Trophoblast cell (in vitro differentiated cells and primary cell): Measurements from ENCODE around the gene KRTAP2-4.

Source experiments
- DNase-seq, 2 donors: peaks; one replicate each; pipeline ENCODE4 v3.0.0-alpha.2; 2016
- H2AFZ ChIP-seq: 2 replicates; pipeline ENCODE4 v1.6.1; 2013; ENCODE audit warnings: low read length, moderate library complexity, mild to moderate bottlenecking; ENCODE audit not compliant: insufficient read depth, poor library complexity
- H2AK5ac ChIP-seq: 2 replicates; pipeline ENCODE4 v1.6.1; 2013; ENCODE audit warnings: mild to moderate bottlenecking, low read length
- H2BK120ac ChIP-seq: 2 replicates; pipeline ENCODE4 v1.6.1; 2013; ENCODE audit warnings: low read length, mild to moderate bottlenecking, moderate library complexity; ENCODE audit not compliant: insufficient read depth, poor library complexity
- H2BK12ac ChIP-seq: 2 replicates; pipeline ENCODE4 v1.6.1; 2013; ENCODE audit warnings: mild to moderate bottlenecking, low read length, moderate library complexity
- H2BK5ac ChIP-seq: 2 replicates; pipeline ENCODE4 v1.6.1; 2013; ENCODE audit warnings: low read length, low read depth, moderate library complexity, mild to moderate bottlenecking; ENCODE audit not compliant: poor library complexity
- H3K14ac ChIP-seq: 2 replicates; pipeline ENCODE4 v1.6.1; 2013; ENCODE audit warnings: mild to moderate bottlenecking, low read length
- H3K18ac ChIP-seq: 2 replicates; pipeline ENCODE4 v1.6.1; 2013; ENCODE audit warnings: mild to moderate bottlenecking, low read length
- H3K23ac ChIP-seq: 2 replicates; pipeline ENCODE4 v1.6.1; 2013; ENCODE audit warnings: low read length
- H3K27ac ChIP-seq: 2 replicates; pipeline ENCODE4 v1.5.1; 2013; ENCODE audit warnings: low read depth, mild to moderate bottlenecking, inconsistent platforms, low read length, moderate library complexity
- H3K27me3 ChIP-seq: 2 replicates; pipeline ENCODE4 v1.6.1; 2013; ENCODE audit warnings: inconsistent platforms, mild to moderate bottlenecking, low read length, moderate library complexity; ENCODE audit not compliant: insufficient read depth
- H3K36me3 ChIP-seq, 2 experiments: 1 replicate in 1 of 2; 2 replicates in 1 of 2; pipeline ENCODE4 v1.6.1; 2013; ENCODE audit warnings: low read length in 2 of 2, mild to moderate bottlenecking in 2 of 2, moderate library complexity in 1 of 2; ENCODE audit not compliant: insufficient read depth in 2 of 2, control insufficient read depth in 1 of 2
- H3K4ac ChIP-seq: 2 replicates; pipeline ENCODE4 v1.6.1; 2013; ENCODE audit warnings: low read depth, mild to moderate bottlenecking, low read length, moderate library complexity
- H3K4me1 ChIP-seq, 2 experiments: 1 replicate in 1 of 2; 2 replicates in 1 of 2; pipeline ENCODE4 v1.6.1; 2013; ENCODE audit warnings: low read length in 2 of 2, mild to moderate bottlenecking in 2 of 2, moderate library complexity in 1 of 2; ENCODE audit not compliant: insufficient read depth in 2 of 2, control insufficient read depth in 1 of 2
- H3K4me2 ChIP-seq: 2 replicates; pipeline ENCODE4 v1.6.1; 2013; ENCODE audit warnings: inconsistent platforms, mild to moderate bottlenecking, low read length, moderate library complexity
- H3K4me3 ChIP-seq: 2 replicates; pipeline ENCODE4 v1.5.1; 2013; ENCODE audit warnings: mild to moderate bottlenecking, low read depth, low read length, inconsistent platforms
- H3K79me1 ChIP-seq: one replicate; pipeline ENCODE4 v1.6.1; 2013; ENCODE audit warnings: low read length
- H3K79me2 ChIP-seq: 2 replicates; pipeline ENCODE4 v1.6.1; 2013; ENCODE audit warnings: low read length, mild to moderate bottlenecking; ENCODE audit not compliant: control insufficient read depth, insufficient read depth, poor library complexity
- H3K9ac ChIP-seq: 2 replicates; pipeline ENCODE4 v1.6.1; 2013; ENCODE audit warnings: mild to moderate bottlenecking, low read length
- H3K9me3 ChIP-seq: 2 replicates; pipeline ENCODE4 v1.6.1; 2013; ENCODE audit warnings: low read depth, mild to moderate bottlenecking, control low read depth, inconsistent platforms, low read length; ENCODE audit not compliant: insufficient read depth
- H4K12ac ChIP-seq: 2 replicates; pipeline ENCODE4 v1.6.1; 2013; ENCODE audit warnings: low read depth, mild to moderate bottlenecking, low read length, moderate library complexity
- H4K8ac ChIP-seq: 2 replicates; pipeline ENCODE4 v1.6.1; 2013; ENCODE audit warnings: low read depth, mild to moderate bottlenecking, low read length, moderate library complexity
- H4K91ac ChIP-seq: one replicate; pipeline ENCODE4 v1.6.1; 2013; ENCODE audit warnings: low read depth, mild to moderate bottlenecking, low read length, moderate library complexity
- WGBS: extraction: QIAGEN DNeasy Blood & Tissue Kit; methylation state at CpG from one replicate; pipeline ENCODE4 v1.1.7; 2013; ENCODE audit warnings: missing lambda C conversion rate; ENCODE audit not compliant: insufficient read length, insufficient coverage; ENCODE audit errors: extremely low coverage; 5-methylcytosine and 5-hydroxymethylcytosine counted together

The KRTAP2-4 gene

DNA sequence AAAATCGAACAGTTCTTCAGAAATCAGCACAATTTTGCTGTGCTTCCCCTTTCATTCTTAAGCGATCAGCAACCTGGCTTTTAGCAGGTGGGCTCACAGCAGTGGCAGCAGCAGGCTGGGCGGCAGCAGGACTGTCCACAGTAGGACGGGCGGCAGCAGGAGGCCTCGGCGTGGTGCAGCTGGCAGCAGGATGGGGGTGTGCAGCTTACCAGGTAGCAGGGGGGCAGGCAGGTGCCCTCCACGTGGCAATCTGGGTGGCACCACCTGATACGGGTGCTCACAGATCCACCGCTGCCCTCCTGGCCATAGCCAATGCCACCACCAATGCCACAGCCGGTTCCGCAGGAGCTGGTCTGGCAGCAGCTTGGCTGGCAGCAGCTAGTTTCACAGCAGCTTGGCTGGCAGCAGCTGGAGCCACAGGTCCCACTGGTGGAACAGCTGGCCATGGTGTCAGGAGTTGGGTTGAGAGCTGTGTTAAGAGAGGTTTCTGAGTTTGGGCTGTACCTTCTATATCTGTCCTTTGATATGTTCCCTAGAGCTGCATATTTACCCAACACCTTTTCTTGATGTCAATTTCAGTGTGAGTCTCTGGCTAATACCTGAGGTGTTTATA is 35.9 kb downstream of the KRTAP2-4 start, which contains the start of gene KRTAP1-4:
KRTAP1-4 (minus strand) TSS at position 563 of the 613 bp plus-strand sequence; CDS start at position 446, 117 bp downstream.
- H3K14ac ChIP-seq: no peak within 1 kb of the TSS
- H2BK12ac ChIP-seq: no peak within 1 kb of the TSS
- no peak within 1 kb of the TSS for H3K27ac ChIP-seq
- no peak within 1 kb of the TSS for H2AFZ ChIP-seq
- no peak within 1 kb of the TSS for H3K4me3 ChIP-seq
- H3K79me1 ChIP-seq: no peaks in the 10 kb centered on the region
- H3K9me3 ChIP-seq: no peaks in the 10 kb centered on the region
- no peak within 1 kb of the TSS for H2AK5ac ChIP-seq
- no peak within 1 kb of the TSS for H4K8ac ChIP-seq
- no peak within 1 kb of the TSS for H2BK5ac ChIP-seq
- no peak within 1 kb of the TSS for H3K4me2 ChIP-seq
- no peak within 1 kb of the TSS for H3K9ac ChIP-seq
- H3K18ac ChIP-seq: no peak within 1 kb of the TSS
- no peaks in the 10 kb centered on the region for H3K27me3 ChIP-seq
- no peaks in the 10 kb centered on the region for H3K79me2 ChIP-seq
- H3K4me1 ChIP-seq: no peaks in the 10 kb centered on the region
- no peak within 1 kb of the TSS for H4K12ac ChIP-seq
- WGBS: no CpG with 5 or more reads among the region's 12 CpGs
- no peak within 1 kb of the TSS for H2BK120ac ChIP-seq
- no peak for DNase-seq
- H4K91ac ChIP-seq: no peak within 1 kb of the TSS
- H3K4ac ChIP-seq: no peak within 1 kb of the TSS
- H3K36me3 ChIP-seq: no peaks in the 10 kb centered on the region
- no peak within 1 kb of the TSS for H3K23ac ChIP-seq

DNA sequence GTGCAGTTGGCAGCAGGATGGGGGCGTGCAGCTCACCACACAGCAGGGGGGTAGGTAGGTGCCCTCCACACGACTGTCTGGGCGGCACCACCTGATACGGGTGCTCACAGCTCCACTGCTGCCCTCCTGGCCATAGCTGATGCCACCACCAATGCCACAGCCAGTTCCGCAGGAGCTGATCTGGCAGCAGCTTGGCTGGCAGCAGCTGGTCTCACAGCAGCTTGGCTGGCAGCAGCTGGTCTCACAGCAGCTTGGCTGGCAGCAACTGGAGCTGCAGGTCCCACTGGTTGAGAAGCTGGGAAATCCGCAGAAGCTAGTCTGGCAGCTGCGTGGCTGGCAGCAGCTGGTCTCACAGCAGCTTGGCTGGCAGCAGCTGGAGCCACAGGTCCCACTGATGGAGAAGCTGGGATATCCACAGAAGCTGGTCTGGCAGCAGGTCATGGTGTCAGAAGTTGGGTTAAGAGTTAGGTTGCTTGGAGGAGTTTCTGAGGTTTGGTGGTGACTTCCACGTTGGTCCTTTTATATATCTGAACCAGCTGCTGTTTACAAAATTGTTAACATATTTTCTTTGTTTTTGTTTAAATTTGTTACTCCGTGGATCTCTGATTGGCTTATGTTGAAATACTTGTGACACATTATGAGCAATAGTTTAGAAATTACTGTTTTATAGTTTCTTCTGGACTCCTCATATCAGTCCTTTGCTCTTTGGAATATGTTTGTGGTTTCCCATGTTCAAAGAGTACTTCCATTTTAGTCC is 38.8 kb downstream of the KRTAP2-4 start, which contains the start of gene KRTAP1-5:
KRTAP1-5 (minus strand) TSS at position 494 of the 757 bp plus-strand sequence; CDS start at position 441, 53 bp downstream.
- Histone ChIP-seq H2AFZ (no peak within 1 kb of the TSS), H3K4me2 (no peak within 1 kb of the TSS), H3K4me1 (no peaks in the 10 kb centered on the region), H3K79me2 (no peaks in the 10 kb centered on the region), H3K27me3 (no peaks in the 10 kb centered on the region), H3K27ac (no peak within 1 kb of the TSS), H3K9me3 (no peaks in the 10 kb centered on the region), H4K8ac (no peak within 1 kb of the TSS), H3K4me3 (no peak within 1 kb of the TSS), H3K36me3 (no peaks in the 10 kb centered on the region), H2BK120ac (no peak within 1 kb of the TSS), H3K14ac (no peak within 1 kb of the TSS), H4K12ac (no peak within 1 kb of the TSS), H3K4ac (no peak within 1 kb of the TSS), H4K91ac (no peak within 1 kb of the TSS), H3K9ac (no peak within 1 kb of the TSS), H2AK5ac (no peak within 1 kb of the TSS), H3K79me1 (no peaks in the 10 kb centered on the region), H3K18ac (no peak within 1 kb of the TSS), H3K23ac (no peak within 1 kb of the TSS), H2BK12ac (no peak within 1 kb of the TSS), H2BK5ac (no peak within 1 kb of the TSS)
- WGBS: no CpG with 5 or more reads among the region's 9 CpGs
- peak in 1 of 2 donors; percentile 31 for DNase-seq

DNA sequence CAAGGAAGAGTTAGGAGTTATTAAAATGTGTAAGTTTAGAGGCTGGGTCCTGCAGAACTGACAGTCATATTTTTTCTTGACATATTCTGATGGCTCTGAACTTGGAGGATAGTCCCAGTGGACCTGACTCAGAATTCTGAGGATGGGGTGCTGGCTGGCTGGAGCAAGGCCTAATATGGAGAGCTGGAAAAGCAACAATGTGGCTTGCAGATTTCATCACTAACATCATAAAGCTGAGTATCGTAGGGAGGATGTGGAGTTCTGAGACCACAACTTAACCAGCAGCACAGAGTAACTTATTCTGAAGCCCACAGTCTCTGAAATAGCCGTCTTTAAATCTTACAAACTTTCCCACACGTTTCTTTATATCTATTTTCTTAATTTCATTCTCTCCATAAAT is 41.0 kb downstream of the KRTAP2-4 start:
- H3K79me2 ChIP-seq: no peaks in the 10 kb centered on the region
- no peaks in the 10 kb centered on the region for H3K27me3 ChIP-seq
- no peaks in the 10 kb centered on the region for H3K4me1 ChIP-seq
- no peak overlapping the region for H3K27ac ChIP-seq
- no peak overlapping the region for H2BK12ac ChIP-seq
- DNase-seq: no peak
- no peak overlapping the region for H2BK5ac ChIP-seq
- WGBS: 100% methylated on average over 2 of the region's 3 CpGs
- no peaks in the 10 kb centered on the region for H3K9me3 ChIP-seq
- no peaks in the 10 kb centered on the region for H3K36me3 ChIP-seq
- no peaks in the 10 kb centered on the region for H3K79me1 ChIP-seq
- no peak overlapping the region for H3K23ac ChIP-seq
- H4K8ac ChIP-seq: no peak overlapping the region
- no peak overlapping the region for H3K4ac ChIP-seq
- no peak overlapping the region for H3K9ac ChIP-seq
- H3K14ac ChIP-seq: no peak overlapping the region
- no peak overlapping the region for H3K4me3 ChIP-seq
- H2BK120ac ChIP-seq: no peak overlapping the region
- no peak overlapping the region for H2AK5ac ChIP-seq
- H3K18ac ChIP-seq: no peak overlapping the region
- H4K12ac ChIP-seq: no peak overlapping the region
- no peak overlapping the region for H2AFZ ChIP-seq
- H4K91ac ChIP-seq: no peak overlapping the region
- H3K4me2 ChIP-seq: no peak overlapping the region

DNA sequence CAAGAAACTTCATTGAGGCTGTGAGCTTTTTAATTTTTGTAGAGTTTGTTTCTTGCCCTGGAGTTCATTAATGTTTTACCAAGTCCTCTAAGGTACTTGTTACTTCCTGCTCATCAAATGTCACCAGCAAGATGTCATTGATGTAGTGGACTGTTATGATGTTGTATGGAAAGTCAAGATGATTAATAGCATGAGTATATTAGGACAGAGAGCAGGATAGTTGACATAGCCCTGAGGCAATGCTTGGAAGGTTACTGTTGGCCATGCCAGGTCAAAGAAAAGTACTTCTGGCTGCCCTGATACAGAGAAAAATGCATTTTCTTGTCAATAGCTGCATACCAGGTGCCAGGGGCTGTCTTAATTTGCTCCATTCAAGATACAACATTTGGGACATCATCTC is 45.3 kb downstream of the KRTAP2-4 start:
- no peak overlapping the region for H4K91ac ChIP-seq
- H4K12ac ChIP-seq: no peak overlapping the region
- H3K18ac ChIP-seq: no peak overlapping the region
- no peak overlapping the region for H3K4me2 ChIP-seq
- H3K79me2 ChIP-seq: no peaks in the 10 kb centered on the region
- no peak overlapping the region for H3K14ac ChIP-seq
- H3K4me1 ChIP-seq: no peaks in the 10 kb centered on the region
- H2AK5ac ChIP-seq: no peak overlapping the region
- no peak overlapping the region for H2BK5ac ChIP-seq
- no peak overlapping the region for H2BK120ac ChIP-seq
- no peak overlapping the region for H3K4ac ChIP-seq
- H4K8ac ChIP-seq: no peak overlapping the region
- H3K9ac ChIP-seq: no peak overlapping the region
- no peak overlapping the region for H2BK12ac ChIP-seq
- no peak for DNase-seq
- no peaks in the 10 kb centered on the region for H3K27me3 ChIP-seq
- no peaks in the 10 kb centered on the region for H3K36me3 ChIP-seq
- H3K27ac ChIP-seq: no peak overlapping the region
- no peaks in the 10 kb centered on the region for H3K79me1 ChIP-seq
- H3K23ac ChIP-seq: no peak overlapping the region
- no peaks in the 10 kb centered on the region for H3K9me3 ChIP-seq
- H3K4me3 ChIP-seq: no peak overlapping the region
- no peak overlapping the region for H2AFZ ChIP-seq
